HG03066 (cell line): Measurements from ENCODE around the gene PNLDC1.
"Not testable (repeated sequence)": the region's sequence is repeated elsewhere in the genome, so short reads cannot be mapped to it uniquely, and the experiment has no call there.

Source experiments
- ATAC-seq: cut with Tn5 transposase; IDR thresholded peaks from one replicate; pipeline ENCODE4 v1.9.1; 2021; ENCODE audit warnings: low read depth; ENCODE audit not compliant: unreplicated experiment

Gene PNLDC1

DNA sequence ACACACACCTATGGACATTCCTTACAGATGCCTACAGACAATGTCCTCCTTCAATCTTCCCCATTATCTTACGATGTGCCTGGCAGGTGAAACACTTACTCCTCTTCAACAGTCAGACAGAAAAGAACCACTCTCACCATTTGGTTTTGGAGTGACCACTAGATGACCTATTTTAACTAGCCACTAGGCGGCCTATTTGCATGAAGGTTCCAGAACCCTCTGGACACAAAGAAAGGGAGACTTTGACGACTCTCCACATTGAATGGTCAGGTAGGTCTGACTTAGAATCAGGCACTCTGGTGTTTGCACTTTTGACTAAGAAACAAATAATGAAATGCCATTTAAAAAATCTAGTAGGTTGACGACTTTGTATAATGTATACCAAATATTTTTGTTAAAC, 42.0 kb downstream of the PNLDC1 start:
- ATAC-seq: no peak

DNA sequence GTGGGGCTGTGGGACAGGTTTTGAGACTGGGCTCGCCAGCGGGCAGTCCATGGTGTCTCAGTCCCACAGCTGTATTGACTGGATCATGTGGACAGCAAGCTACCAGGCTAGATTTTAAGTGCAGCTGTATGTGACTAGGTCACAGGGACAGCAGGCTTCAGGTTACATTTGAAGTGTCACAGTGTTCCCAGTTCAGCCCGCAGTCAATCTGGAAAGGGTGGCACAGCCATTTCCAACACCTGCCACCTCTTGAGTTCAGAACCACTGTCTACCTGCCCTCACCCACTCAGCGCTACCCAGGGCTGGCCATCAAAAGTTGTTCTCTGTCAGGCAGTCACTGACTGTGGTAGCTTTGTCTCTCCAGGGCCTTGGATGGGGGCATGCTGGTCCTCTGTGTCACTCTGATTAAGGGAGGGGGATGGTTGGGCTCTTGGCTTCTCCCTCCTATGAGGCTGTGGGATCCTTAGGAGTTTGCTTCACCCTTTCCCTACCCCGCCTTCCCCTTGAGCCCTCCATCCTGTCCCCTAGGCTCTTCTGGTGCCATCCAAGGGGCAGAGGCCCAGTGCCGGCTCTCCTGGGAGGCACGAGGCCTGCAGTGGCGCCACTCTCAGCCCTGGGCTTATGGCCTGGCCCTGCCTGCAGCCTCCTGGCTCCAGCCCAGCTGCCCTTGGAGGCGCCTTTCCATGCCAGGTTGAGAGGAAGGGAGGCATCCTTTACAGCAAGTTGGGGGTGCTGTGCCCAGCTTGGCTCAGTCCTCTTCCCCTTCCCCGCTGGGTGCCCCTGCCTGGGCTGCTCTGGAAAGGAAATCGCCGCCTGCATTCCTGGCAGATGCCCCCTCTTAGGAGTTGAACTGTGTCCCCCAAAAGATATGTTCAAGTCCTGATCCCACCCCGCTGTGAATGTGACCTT, 44.9 kb downstream of the PNLDC1 start:
- no peak for ATAC-seq

DNA sequence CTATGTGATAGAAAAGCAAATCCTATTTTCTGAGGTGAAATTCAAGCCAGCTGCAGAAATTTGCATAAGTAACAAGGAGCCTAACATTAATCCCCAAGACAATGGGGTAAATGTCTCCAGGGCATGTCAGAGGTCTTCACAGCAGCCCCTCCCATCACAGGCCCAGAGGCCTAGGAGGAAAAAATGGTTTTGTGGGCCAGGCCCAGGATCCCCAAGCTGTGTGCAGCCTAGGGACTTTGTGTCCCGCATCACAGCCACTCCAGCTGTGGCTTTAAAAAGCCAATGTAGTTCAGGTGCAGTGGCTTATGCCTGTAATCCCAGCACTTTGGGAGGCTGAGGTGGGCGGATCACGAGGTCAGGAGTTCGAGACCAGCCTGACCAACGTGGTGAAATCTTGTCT, 48.5 kb downstream of the PNLDC1 start:
- ATAC-seq: not testable (repeated sequence)

DNA sequence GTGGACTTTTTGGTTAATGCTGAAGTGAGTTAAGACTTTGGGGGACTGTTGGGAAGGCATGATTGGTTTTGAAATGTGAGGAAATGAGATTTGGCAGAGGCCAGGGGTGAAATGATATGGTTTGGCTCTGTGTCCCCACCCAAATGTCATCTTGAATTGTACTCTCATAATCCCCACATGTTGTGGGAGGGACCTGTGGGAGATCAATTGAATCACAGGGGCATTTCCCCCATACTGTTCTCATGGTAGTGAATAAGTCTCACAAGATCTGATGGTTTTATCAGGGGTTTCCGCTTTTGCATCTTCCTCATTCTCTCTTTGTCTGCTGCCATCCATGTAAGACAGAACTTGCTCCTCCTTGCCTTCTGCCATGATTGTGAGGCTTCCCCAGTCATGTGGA, 49.8 kb downstream of the PNLDC1 start:
- ATAC-seq: not testable (repeated sequence)

DNA sequence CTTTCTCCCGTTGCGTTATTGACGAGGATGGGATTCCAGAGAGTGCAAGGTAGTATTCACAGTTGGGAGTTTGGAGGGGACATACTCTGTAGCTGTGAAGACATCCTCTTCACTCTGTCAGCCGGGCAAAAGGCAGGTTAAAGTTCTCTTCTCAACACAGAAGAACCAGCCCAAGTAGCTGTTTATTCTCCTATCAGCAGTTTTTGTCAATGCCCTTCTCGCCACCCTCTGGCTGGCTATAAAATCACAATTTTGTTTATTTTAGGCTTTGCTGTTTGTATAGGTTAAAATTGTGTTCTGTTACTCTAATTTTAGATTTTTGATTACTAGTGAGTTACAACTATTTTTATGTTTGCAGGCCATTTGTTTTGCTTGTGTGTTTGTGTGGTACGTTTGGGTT, 52.8 kb downstream of the PNLDC1 start:
- no peak for ATAC-seq

DNA sequence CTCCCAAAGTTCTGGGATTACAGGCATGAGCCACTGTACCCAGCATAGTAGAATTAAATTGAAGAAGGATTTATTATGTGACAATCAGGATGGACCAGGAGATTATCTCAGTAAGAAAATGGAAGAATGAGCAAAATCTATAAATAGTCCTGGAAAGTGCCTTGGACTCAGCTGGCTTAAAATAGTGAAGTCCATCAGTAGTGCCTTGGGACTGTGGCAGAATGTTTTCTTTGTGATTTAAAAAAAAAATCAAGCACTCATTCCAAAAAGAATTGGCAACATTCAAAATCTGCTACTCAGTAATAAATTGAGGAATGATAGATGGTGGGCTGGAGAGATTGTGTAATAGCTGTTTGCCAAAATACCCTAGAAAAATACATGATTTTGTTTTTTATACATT, 53.7 kb downstream of the PNLDC1 start:
- ATAC-seq: no peak

DNA sequence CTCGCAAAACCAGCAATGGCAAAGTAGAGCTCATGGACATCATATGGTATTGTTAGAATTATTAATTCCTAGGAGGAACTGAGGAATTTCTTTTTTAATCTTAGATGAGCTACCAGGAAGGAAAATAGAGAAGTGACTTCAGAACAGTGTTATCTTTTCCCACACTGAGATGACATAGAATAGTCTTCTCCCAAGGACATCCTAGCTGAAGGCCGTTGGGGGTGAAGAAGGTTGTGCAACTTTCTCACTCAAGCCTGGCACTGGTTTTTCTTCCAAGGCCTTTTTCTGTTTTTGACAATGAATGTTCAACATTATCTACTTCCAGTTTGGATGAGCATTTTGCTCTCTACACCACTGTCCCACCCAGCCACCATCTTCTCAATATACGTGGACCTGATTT, 54.9 kb downstream of the PNLDC1 start:
- no peak for ATAC-seq

DNA sequence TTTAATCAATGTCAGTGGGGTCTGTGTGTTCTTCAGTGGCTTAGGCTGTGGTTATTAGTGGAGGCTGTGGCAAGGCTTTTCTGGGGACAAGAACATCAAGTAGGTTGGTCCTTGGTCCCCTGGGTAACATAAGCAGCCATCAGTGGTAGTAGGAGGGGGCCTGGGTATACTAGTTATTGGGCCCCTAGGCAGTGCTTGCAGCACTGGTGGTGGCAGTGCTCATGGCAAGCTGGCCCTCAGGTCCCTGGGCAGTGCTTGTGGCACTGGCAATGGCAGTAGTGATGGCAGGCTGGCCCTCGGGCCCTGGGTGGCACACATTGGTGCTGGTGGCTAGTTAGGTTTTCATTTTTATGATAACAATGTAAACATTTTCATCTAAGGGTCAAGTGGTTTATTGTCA, 58.2 kb downstream of the PNLDC1 start:
- no peak for ATAC-seq

DNA sequence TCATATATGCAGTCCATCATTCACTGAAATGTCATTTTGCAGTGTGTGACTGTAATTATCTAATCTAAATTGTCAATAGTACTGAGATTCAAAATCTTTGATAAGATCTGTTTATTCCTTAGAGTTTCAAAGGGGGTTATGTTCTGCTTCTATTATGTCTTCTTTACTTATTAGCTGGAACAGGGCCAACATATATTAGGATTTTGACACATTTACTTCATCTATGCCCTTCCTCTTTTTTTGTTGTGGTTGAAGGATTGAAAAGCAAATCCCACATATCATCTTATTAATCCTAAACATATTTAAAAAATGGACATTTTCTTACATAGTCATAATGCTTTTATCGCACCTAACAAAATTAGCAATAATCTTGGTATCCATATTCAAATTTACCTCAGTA, 60.4 kb downstream of the PNLDC1 start:
- no peak for ATAC-seq

DNA sequence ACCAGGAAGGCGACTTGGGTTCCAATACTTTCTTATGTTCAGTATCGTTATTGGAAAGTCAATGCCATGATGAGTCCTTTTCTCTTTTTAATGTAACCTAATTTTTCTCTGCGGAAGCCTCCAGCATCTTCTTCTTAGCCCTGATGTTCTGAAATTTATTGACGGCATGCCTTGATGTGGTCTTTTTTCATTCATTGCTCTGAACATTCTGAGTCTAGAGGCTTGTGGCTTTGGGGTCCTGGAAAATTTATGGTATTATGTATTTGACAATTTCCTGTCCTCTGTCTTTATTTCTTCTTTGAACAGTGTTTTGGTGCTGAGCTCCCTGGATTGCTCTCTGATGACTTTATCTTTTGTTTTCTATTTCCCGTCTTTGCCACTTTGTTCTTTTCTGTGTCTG, 62.0 kb downstream of the PNLDC1 start:
- no peak for ATAC-seq

DNA sequence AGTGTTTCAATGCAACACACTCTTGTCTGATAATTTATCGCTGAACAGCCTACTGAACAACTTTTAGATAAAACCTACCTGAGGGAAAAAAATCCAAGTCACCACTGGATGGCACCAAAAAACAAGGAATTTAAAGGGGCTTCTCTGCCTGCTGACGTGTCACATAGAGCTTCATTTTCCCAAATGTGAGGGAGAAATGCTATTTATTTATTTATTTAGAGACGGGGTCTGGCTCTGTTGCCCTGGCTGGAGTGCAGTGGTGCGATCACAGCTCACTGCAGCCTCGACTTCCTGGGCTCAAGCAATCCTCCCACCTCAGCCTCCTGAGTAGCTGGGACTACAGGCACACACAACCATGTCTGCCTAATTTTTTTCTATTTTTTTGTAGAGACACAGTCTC, 63.3 kb downstream of the PNLDC1 start:
- not testable (repeated sequence) for ATAC-seq

DNA sequence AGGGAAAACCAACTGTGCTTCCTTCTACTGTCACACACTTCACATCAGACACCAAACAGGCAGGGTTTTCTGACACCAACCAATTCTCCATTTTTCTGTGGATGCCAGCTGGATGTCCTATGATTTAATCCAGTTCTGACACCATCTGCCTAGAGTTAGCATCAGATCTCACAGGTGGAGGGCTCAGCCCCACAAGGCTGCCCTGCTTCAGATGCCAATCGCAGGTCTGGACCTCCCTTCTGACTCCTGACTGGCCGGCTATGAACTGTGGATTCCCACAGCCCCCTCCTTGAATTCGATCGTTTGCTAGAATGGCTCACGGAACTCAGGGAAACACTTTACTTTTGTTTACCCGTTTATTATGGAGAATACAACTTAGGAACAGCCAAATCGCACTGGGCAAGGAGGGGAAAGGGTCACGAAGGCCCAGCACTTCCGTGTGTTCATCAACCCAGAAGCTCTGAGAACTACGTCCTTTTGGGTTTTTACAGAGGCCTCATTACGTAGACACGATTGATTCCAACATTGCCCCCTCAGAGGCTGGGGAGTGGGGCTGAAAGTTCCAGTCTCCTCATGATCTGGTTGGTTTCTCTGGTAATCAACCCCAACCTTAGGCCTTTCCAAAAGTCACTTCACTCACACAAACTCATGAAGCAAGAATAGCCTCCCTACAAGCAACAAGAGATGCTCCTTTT, 65.3 kb downstream of the PNLDC1 start:
- ATAC-seq: no peak

DNA sequence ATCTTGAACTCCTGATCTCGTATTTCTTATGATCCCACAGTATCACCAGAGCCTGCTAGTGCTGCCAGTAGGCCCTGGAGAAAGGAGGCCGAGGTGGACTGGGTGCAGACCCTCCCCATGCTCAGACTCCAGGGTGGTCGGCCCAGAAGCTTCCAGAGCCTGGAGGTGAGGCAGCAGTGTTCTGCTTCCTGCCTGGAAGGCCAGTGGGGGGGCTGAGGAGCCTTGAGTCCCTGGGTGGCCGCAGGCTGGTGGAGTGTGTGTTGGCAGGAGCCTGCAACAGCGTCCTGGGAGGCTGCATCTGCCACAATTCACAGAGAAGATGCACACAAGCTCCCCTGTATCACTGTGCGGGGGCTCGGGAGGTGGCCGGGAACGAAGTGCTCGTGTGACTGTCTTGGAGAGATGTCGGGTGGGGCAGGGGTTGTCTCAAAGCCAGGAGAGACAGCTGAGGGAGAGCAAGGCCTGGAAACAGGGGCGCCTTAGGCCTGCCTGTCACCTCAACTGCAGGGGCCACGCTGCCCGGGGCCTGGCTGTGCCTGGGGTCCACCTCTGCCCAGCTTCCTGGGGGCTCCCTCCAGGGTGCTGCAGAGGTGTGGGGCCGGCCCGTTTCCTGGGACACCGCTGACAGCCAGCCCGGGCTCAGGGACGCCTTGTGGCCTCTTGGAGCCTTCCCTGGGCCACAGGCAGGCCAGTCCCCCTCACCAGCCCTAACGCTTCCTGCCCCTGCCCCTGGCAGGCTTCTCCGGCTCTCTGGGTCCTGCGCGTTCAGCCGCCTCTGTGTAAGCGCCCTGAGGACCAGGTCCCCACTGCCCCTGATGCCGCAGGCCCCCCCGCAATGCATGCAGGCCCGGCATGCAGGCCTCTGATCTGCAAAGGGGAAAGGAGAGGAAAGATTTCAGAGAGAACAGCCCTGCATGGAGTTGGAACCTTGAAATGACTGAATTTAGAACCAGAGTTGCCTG, 66.5 kb downstream of the PNLDC1 start:
- ATAC-seq: no peak
